HG03432 (cell line): ENCODE results near the gene CMTM7.
"Not testable (repeated sequence)": the region's sequence is repeated elsewhere in the genome, so short reads cannot be mapped to it uniquely, and the experiment has no call there.

ENCODE experiments used
- ATAC-seq: cut with Tn5 transposase; IDR thresholded peaks from one replicate; pipeline ENCODE4 v1.9.1; 2021; ENCODE audit warnings: mild to moderate bottlenecking, moderate library complexity; ENCODE audit not compliant: unreplicated experiment

Gene CMTM7

GRCh38 chr3:32455609-32456428 is 64.2 kb downstream of the CMTM7 start:
- ATAC-seq, result no peak

- ATAC-seq, result no peak
Observed at GRCh38 chr3:32456429-32457130, 64.9 kb downstream of the CMTM7 start.

GRCh38 chr3:32457971-32458471 is 66.4 kb downstream of the CMTM7 start:
- peak; percentile 33 for ATAC-seq

GRCh38 chr3:32459450-32459849 is 67.8 kb downstream of the CMTM7 start:
- ATAC-seq, result no peak

GRCh38 chr3:32460031-32460749 is 68.5 kb downstream of the CMTM7 start:
- peak; percentile 87 for ATAC-seq

- ATAC-seq, result not testable (repeated sequence)
Observed at GRCh38 chr3:32460817-32461496, 69.3 kb downstream of the CMTM7 start.

- not testable (repeated sequence) for ATAC-seq
Observed at GRCh38 chr3:32462191-32462986, 70.7 kb downstream of the CMTM7 start.

- not testable (repeated sequence) for ATAC-seq
Observed at GRCh38 chr3:32463415-32463814, 71.8 kb downstream of the CMTM7 start.

- not testable (repeated sequence) for ATAC-seq
Observed at GRCh38 chr3:32464726-32465125, 73.1 kb downstream of the CMTM7 start.

- not testable (repeated sequence) for ATAC-seq
Observed at GRCh38 chr3:32466808-32467207, 75.2 kb downstream of the CMTM7 start.

GRCh38 chr3:32467333-32468070 is 75.8 kb downstream of the CMTM7 start:
- ATAC-seq, result peak; percentile 81

GRCh38 chr3:32469151-32469874 is 77.7 kb downstream of the CMTM7 start:
- ATAC-seq, result peak; percentile 23

GRCh38 chr3:32470362-32470761 is 78.7 kb downstream of the CMTM7 start:
- ATAC-seq, result no peak

- ATAC-seq, result no peak
Observed at GRCh38 chr3:32471246-32471645, 79.6 kb downstream of the CMTM7 start.

GRCh38 chr3:32472151-32472550 is 80.5 kb downstream of the CMTM7 start:
- not testable (repeated sequence) for ATAC-seq

- no peak for ATAC-seq
Observed at GRCh38 chr3:32474201-32474600, 82.5 kb downstream of the CMTM7 start.

- ATAC-seq, result no peak
Observed at GRCh38 chr3:32480604-32481003, 89.0 kb downstream of the CMTM7 start.

GRCh38 chr3:32481791-32482631 is 90.4 kb downstream of the CMTM7 start:
- ATAC-seq, result no peak
